Keratinocyte (primary cell): ENCODE results near the gene TMEM61. TPM values are rescaled to one million over a fixed set of nuclear protein-coding genes. Genes with fewer than 3 reads are reported as not detected.

ENCODE experiments used
- DNase-seq: peaks from one replicate; pipeline ENCODE4 v3.0.0-alpha.2; 2011; ENCODE audit warnings: low read depth, missing footprints, low spot score
- FAIRE-seq: peaks from 2 replicates; lab custom pipeline; 2011; peaks lifted over from hg19 to GRCh38; lab: Jason Lieb, UNC
- H2AFZ ChIP-seq: 2 replicates; pipeline ENCODE4 v1.6.0; 2012; ENCODE audit warnings: low read length, control low read depth, inconsistent platforms; ENCODE audit not compliant: control insufficient read depth
- H3K27ac ChIP-seq: 2 replicates; pipeline ENCODE4 v1.5.1; 2011; ENCODE audit warnings: low read length; ENCODE audit not compliant: control insufficient read depth, insufficient read depth
- H3K27me3 ChIP-seq: 3 replicates; pipeline ENCODE4 v1.6.0; 2011; ENCODE audit warnings: low read length; ENCODE audit not compliant: control insufficient read depth, insufficient read depth; ENCODE audit errors: extremely low read depth
- H3K36me3 ChIP-seq, 2 experiments: 2 replicates in 1 of 2; 3 replicates in 1 of 2; pipeline ENCODE4 v1.5.1; 2011; ENCODE audit warnings: low read length in 2 of 2, mild to moderate bottlenecking in 1 of 2; ENCODE audit not compliant: control insufficient read depth in 2 of 2, insufficient read depth in 2 of 2; ENCODE audit errors: extremely low read depth in 1 of 2
- H3K4me1 ChIP-seq: 3 replicates; pipeline ENCODE4 v1.5.1; 2011; ENCODE audit warnings: low read length; ENCODE audit not compliant: control insufficient read depth, insufficient read depth; ENCODE audit errors: extremely low read depth
- H3K4me2 ChIP-seq: 3 replicates; pipeline ENCODE4 v1.6.0; 2011; ENCODE audit warnings: low read depth, low read length; ENCODE audit not compliant: control insufficient read depth, insufficient read depth; ENCODE audit errors: extremely low read depth
- H3K4me3 ChIP-seq, 3 experiments: fragments of 200-600 bp in 1 of 3; sonication (generic) in 1 of 3; 2 replicates in 2 of 3; 3 replicates in 1 of 3; pipeline ENCODE4 v1.5.1; 2011 to 2016; ENCODE audit warnings: low read length in 3 of 3, mild to moderate bottlenecking in 3 of 3, control low read depth in 2 of 3, inconsistent platforms in 1 of 3, low read depth in 1 of 3, mixed read lengths in 1 of 3, mixed run types in 1 of 3, moderate library complexity in 1 of 3; ENCODE audit not compliant: control insufficient read depth in 2 of 3, insufficient read depth in 2 of 3; ENCODE audit errors: extremely low read depth in 1 of 3
- H3K79me2 ChIP-seq: 2 replicates; pipeline ENCODE4 v1.6.0; 2012; ENCODE audit warnings: low read length; ENCODE audit not compliant: control insufficient read depth, insufficient read depth
- H3K9ac ChIP-seq: 3 replicates; pipeline ENCODE4 v1.6.0; 2011; ENCODE audit warnings: low read length; ENCODE audit not compliant: control insufficient read depth, insufficient read depth; ENCODE audit errors: extremely low read depth
- H3K9me1 ChIP-seq: 3 replicates; pipeline ENCODE4 v1.6.0; 2011; ENCODE audit warnings: low read length; ENCODE audit not compliant: control insufficient read depth, insufficient read depth; ENCODE audit errors: extremely low read depth
- H3K9me3 ChIP-seq: 2 replicates; pipeline ENCODE4 v1.5.1; 2012; ENCODE audit warnings: low read depth, low read length; ENCODE audit not compliant: control insufficient read depth
- H4K20me1 ChIP-seq: 3 replicates; pipeline ENCODE4 v1.6.0; 2011; ENCODE audit warnings: low read length; ENCODE audit not compliant: control insufficient read depth, insufficient read depth; ENCODE audit errors: extremely low read depth
- EZH2 ChIP-seq: IDR thresholded peaks from one replicate; pipeline ENCODE4 v1.6.1; 2012; ENCODE audit warnings: inconsistent platforms, mild to moderate bottlenecking, low read length, moderate library complexity
- dilution Hi-C: fragments of 300-500 bp; cut with MboI; formaldehyde crosslinking; loops from one replicate; pipeline ENCODE4 v1.7.0; 2020; ENCODE audit warnings: low sequenced_read_pairs; ENCODE audit not compliant: extremely low pct_ligation_motif_present
- polyA plus RNA-seq, 5 experiments: library from polyadenylated mRNA; depleted of rRNA in 3 of 5; stranded (reverse) in 3 of 5; stranded (forward) in 1 of 5; unstranded in 1 of 5; fragments of >200 nt; gene quantifications; 1 replicate in 1 of 5; 2 replicates in 3 of 5; 3 replicates in 1 of 5; pipeline versions ENCODE4 v1.2.1 to v1.2.3, GENCODE V29; 2011 to 2012; ENCODE audit warnings: missing spikeins in 2 of 5, low read depth in 1 of 5, low replicate concordance in 1 of 5
- TF ChIP-seq, protein P1 (sequence below), 3 experiments: IDR thresholded peaks in 1 of 3; conservative IDR thresholded peaks in 1 of 3; optimal IDR thresholded peaks in 1 of 3; 2 replicates in 2 of 3; 3 replicates in 1 of 3; pipeline versions ENCODE3 to v1.5.1; 2011; ENCODE audit warnings: low read length in 3 of 3, mild to moderate bottlenecking in 3 of 3, moderate library complexity in 2 of 3, control low read depth in 1 of 3, inconsistent platforms in 1 of 3; ENCODE audit not compliant: insufficient read depth in 2 of 3; ENCODE audit errors: extremely low read depth in 1 of 3

The TMEM61 gene
- polyA plus RNA-seq, 1 donor (not counting 4 experiments of a cell fraction or from before 2014, with no cell fraction given) = 1.0 TPM

DNA sequence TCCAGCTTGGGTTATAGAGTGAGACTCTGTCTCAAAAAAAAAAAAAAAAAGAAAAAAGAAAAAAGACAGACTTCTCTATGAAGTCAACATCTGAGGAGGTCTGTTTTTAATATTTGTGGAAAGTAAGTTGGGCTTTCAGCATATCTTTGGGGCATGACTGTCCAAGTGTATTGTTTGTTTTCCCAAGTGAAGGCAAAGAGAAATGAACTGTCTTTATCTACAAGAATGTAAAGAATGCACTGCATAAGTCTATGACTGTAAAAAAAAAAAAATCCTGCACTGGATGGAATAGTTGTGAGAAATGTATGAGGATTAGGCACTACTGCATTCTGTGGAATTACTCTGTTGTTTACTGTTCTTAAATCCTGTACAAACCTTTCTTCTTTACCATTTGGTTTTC, 45.6 kb upstream of the TMEM61 start:
- dilution Hi-C loops = no loop called here
- Histone ChIP-seq H3K9me3 (peaks cover 2% of the 10 kb centered on the region), H4K20me1 (no peaks in the 10 kb centered on the region), H3K9ac (no peak overlapping the region), H3K9me1 (no peaks in the 10 kb centered on the region), H3K27me3 (no peaks in the 10 kb centered on the region), H3K27ac (no peak overlapping the region), H3K79me2 (no peaks in the 10 kb centered on the region), H3K4me2 (peak overlapping the region; percentile 17), H3K36me3 (no peaks in the 10 kb centered on the region), H3K4me3 (no peak overlapping the region), H3K4me1 (peaks cover 31% of the 10 kb centered on the region), H2AFZ (no peak overlapping the region)
- FAIRE-seq (peak; percentile 41), DNase-seq (no peak)
- TF ChIP-seq, protein P1, sequence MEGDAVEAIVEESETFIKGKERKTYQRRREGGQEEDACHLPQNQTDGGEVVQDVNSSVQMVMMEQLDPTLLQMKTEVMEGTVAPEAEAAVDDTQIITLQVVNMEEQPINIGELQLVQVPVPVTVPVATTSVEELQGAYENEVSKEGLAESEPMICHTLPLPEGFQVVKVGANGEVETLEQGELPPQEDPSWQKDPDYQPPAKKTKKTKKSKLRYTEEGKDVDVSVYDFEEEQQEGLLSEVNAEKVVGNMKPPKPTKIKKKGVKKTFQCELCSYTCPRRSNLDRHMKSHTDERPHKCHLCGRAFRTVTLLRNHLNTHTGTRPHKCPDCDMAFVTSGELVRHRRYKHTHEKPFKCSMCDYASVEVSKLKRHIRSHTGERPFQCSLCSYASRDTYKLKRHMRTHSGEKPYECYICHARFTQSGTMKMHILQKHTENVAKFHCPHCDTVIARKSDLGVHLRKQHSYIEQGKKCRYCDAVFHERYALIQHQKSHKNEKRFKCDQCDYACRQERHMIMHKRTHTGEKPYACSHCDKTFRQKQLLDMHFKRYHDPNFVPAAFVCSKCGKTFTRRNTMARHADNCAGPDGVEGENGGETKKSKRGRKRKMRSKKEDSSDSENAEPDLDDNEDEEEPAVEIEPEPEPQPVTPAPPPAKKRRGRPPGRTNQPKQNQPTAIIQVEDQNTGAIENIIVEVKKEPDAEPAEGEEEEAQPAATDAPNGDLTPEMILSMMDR (optimal IDR thresholded peaks at IDR 0.05 in 1 of 3, IDR thresholded peaks at IDR 0.05 in 1 of 3, conservative IDR thresholded peaks at IDR 0.05 in 1 of 3; ENCODE audit: extremely low read depth in 1 of 3, insufficient read depth in 2 of 3, low read length in 3 of 3) = no peak
- TF ChIP-seq EZH2 = no peak

DNA sequence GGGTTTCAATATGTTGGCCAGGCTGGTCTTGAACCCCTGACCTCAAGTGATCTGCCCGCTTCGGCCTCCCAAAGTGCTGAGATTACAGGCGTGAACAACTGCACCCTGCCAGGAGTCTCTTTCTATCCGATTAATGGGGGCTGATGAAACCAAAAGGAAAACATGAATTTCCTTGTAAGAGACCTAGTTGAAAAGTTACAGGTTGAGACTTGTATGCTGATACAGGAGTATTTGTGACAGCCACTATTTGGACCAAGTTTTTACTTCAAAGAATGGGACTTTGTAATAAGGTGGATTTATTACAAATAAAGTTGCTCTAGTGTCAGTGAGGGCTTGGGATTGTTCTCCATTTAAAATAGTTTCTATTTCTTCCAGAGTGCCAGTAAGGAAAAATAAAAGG, 43.6 kb upstream of the TMEM61 start:
- no peak overlapping the region for H2AFZ ChIP-seq
- H3K4me3 ChIP-seq = peak overlapping the region in 1 of 3 experiments; percentile 37
- H3K9me3 ChIP-seq = peaks cover 2% of the 10 kb centered on the region
- H3K9ac ChIP-seq = no peak overlapping the region
- no peak for DNase-seq
- H3K79me2 ChIP-seq = no peaks in the 10 kb centered on the region
- no peaks in the 10 kb centered on the region for H3K36me3 ChIP-seq
- no peak overlapping the region for H3K27ac ChIP-seq
- no peaks in the 10 kb centered on the region for H3K27me3 ChIP-seq
- H3K4me2 ChIP-seq = peak overlapping the region; percentile 64
- H3K9me1 ChIP-seq = no peaks in the 10 kb centered on the region
- TF ChIP-seq, protein P1 (optimal IDR thresholded peaks at IDR 0.05 in 1 of 3, IDR thresholded peaks at IDR 0.05 in 1 of 3, conservative IDR thresholded peaks at IDR 0.05 in 1 of 3; ENCODE audit: extremely low read depth in 1 of 3, insufficient read depth in 2 of 3, low read length in 3 of 3) = no peak
- TF ChIP-seq EZH2 = no peak
- peaks cover 34% of the 10 kb centered on the region for H3K4me1 ChIP-seq
- FAIRE-seq = peak; percentile 44
- dilution Hi-C loops = no loop called here
- H4K20me1 ChIP-seq = no peaks in the 10 kb centered on the region
